ENCODE measurements around the gene PLA2G4F.

GRCh38 chr15:42107473-42107872, 49.0 kb downstream of the PLA2G4F start:
- TF ChIP-seq ZNF384 (IDR thresholded peaks at IDR 0.05) = no peak
- no peak for TF ChIP-seq HDGF (IDR thresholded peaks at IDR 0.05; ENCODE audit: borderline replicate concordance)
- no peak for TF ChIP-seq SUZ12 (IDR thresholded peaks at IDR 0.05)
- no peak for TF ChIP-seq BHLHE40 (IDR thresholded peaks at IDR 0.05; ENCODE audit: borderline replicate concordance)
- no peak for TF ChIP-seq PKNOX1 (IDR thresholded peaks at IDR 0.05)
- TF ChIP-seq NFRKB (IDR thresholded peaks at IDR 0.05) = no peak
